Measurements from ENCODE around the gene OCA2.

OCA2 gene

GRCh38 chr15:27912283-27912682, 186.8 kb downstream of the OCA2 start:
- Histone ChIP-seq H3K4me1 (ENCODE audit: control insufficient read depth, insufficient read depth, low read length) (no peaks in the 10 kb centered on the region), H3K27me3 (ENCODE audit: control insufficient read depth, insufficient read depth, low read length) (no peaks in the 10 kb centered on the region), H3K36me3 (ENCODE audit: control insufficient read depth, insufficient read depth, low read length) (no peaks in the 10 kb centered on the region), H3K4me3 (ENCODE audit: low read length) (no peak overlapping the region), H3K9me3 (ENCODE audit: control insufficient read depth, insufficient read depth, low read length) (0 out of 2 replicates have a peak, but pooled peaks cover 3% of the 10 kb centered on the region), H3K27ac (ENCODE audit: low read length) (no peak overlapping the region)
- no peak for DNase-seq (ENCODE audit: low read depth, low spot score)
- WGBS (ENCODE audit: insufficient coverage, insufficient read length) = no CpG with 5 or more reads among the region's 3 CpGs

GRCh38 chr15:27906802-27907201, 192.3 kb downstream of the OCA2 start:
- DNase-seq (ENCODE audit: low read depth, low spot score) = no peak
- no peak overlapping the region for H3K4me3 ChIP-seq (ENCODE audit: low read length)
- no peak overlapping the region for H3K27ac ChIP-seq (ENCODE audit: low read length)
- no CpG with 5 or more reads among the region's 4 CpGs for WGBS (ENCODE audit: insufficient coverage, insufficient read length)
- H3K27me3 ChIP-seq (ENCODE audit: control insufficient read depth, insufficient read depth, low read length) = no peaks in the 10 kb centered on the region
- H3K36me3 ChIP-seq (ENCODE audit: control insufficient read depth, insufficient read depth, low read length) = no peaks in the 10 kb centered on the region
- no peaks in the 10 kb centered on the region for H3K4me1 ChIP-seq (ENCODE audit: control insufficient read depth, insufficient read depth, low read length)
- H3K9me3 ChIP-seq (ENCODE audit: control insufficient read depth, insufficient read depth, low read length) = 0 out of 2 replicates have a peak, but pooled peaks cover 3% of the 10 kb centered on the region

DNA sequence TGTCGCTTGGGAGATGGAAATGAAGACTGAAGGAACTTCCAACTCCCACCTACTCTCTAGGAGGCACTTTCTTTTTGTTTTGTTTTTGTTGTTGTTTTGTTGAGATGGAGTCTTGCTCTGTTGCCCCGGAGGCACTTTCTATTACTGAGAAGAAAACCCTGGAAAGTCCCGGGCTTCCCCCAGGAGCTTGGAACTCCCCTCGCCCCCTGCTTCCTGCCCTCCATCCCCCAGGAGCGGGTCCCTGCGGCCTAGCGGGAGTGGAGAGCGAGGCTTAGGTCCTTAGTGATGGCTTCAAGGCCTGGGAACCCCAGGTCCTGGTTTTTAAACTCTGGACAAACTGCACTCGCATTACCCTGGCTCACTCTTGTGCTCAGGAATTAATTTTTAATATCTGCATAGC, 195.7 kb downstream of the OCA2 start:
- H3K27me3 ChIP-seq (ENCODE audit: control insufficient read depth, insufficient read depth, low read length) = no peaks in the 10 kb centered on the region
- no peak overlapping the region for H3K27ac ChIP-seq (ENCODE audit: low read length)
- H3K4me3 ChIP-seq (ENCODE audit: low read length) = no peak overlapping the region
- H3K36me3 ChIP-seq (ENCODE audit: control insufficient read depth, insufficient read depth, low read length) = no peaks in the 10 kb centered on the region
- H3K9me3 ChIP-seq (ENCODE audit: control insufficient read depth, insufficient read depth, low read length) = 0 out of 2 replicates have a peak, but pooled peaks cover under 1% of the 10 kb centered on the region
- no CpG with 5 or more reads among the region's 9 CpGs for WGBS (ENCODE audit: insufficient coverage, insufficient read length)
- no peaks in the 10 kb centered on the region for H3K4me1 ChIP-seq (ENCODE audit: control insufficient read depth, insufficient read depth, low read length)
- DNase-seq (ENCODE audit: low read depth, low spot score) = no peak

GRCh38 chr15:27902680-27903385, 196.3 kb downstream of the OCA2 start:
- no peak for DNase-seq (ENCODE audit: low read depth, low spot score)
- Histone ChIP-seq H3K4me3 (ENCODE audit: low read length) (no peak overlapping the region), H3K4me1 (ENCODE audit: control insufficient read depth, insufficient read depth, low read length) (no peaks in the 10 kb centered on the region), H3K27ac (ENCODE audit: low read length) (no peak overlapping the region), H3K9me3 (ENCODE audit: control insufficient read depth, insufficient read depth, low read length) (no peaks in the 10 kb centered on the region), H3K27me3 (ENCODE audit: control insufficient read depth, insufficient read depth, low read length) (no peaks in the 10 kb centered on the region), H3K36me3 (ENCODE audit: control insufficient read depth, insufficient read depth, low read length) (no peaks in the 10 kb centered on the region)
- no CpG with 5 or more reads among the region's 43 CpGs for WGBS (ENCODE audit: insufficient coverage, insufficient read length)

GRCh38 chr15:27899583-27900285, 199.4 kb downstream of the OCA2 start:
- Histone ChIP-seq H3K4me3 (ENCODE audit: low read length) (no peak overlapping the region), H3K4me1 (ENCODE audit: control insufficient read depth, insufficient read depth, low read length) (no peaks in the 10 kb centered on the region), H3K36me3 (ENCODE audit: control insufficient read depth, insufficient read depth, low read length) (no peaks in the 10 kb centered on the region), H3K9me3 (ENCODE audit: control insufficient read depth, insufficient read depth, low read length) (no peaks in the 10 kb centered on the region; the same call in 1 of the 2 replicates), H3K27me3 (ENCODE audit: control insufficient read depth, insufficient read depth, low read length) (no peaks in the 10 kb centered on the region), H3K27ac (ENCODE audit: low read length) (no peak overlapping the region)
- WGBS (ENCODE audit: insufficient coverage, insufficient read length) = no CpG with 5 or more reads among the region's 5 CpGs
- no peak for DNase-seq (ENCODE audit: low read depth, low spot score)

DNA sequence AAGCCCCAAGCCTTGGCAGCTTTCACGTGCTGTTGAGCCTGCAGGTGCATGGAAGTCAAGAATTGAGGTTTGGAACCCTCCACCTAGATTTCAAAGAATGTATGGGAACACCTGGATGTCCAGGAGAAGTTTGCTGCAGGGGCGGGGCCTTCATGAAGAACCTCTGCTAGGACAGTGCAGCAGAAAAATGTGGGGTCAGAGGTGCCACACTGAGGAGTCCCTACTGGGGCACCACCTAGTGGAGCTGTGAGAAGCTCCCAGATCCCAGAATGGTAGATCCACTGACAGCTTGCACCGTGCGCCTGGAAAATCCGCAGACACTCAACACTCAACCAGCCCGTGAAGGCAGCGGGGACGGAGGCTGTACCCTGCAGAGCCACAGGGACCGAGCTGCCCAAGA, 201.6 kb downstream of the OCA2 start:
- H3K9me3 ChIP-seq (ENCODE audit: control insufficient read depth, insufficient read depth, low read length) = peaks cover 2% of the 10 kb centered on the region; the same call in 1 of the 2 replicates
- WGBS (ENCODE audit: insufficient coverage, insufficient read length) = no CpG with 5 or more reads among the region's 9 CpGs
- H3K4me3 ChIP-seq (ENCODE audit: low read length) = no peak overlapping the region
- H3K27me3 ChIP-seq (ENCODE audit: control insufficient read depth, insufficient read depth, low read length) = no peaks in the 10 kb centered on the region
- H3K36me3 ChIP-seq (ENCODE audit: control insufficient read depth, insufficient read depth, low read length) = no peaks in the 10 kb centered on the region
- H3K4me1 ChIP-seq (ENCODE audit: control insufficient read depth, insufficient read depth, low read length) = no peaks in the 10 kb centered on the region
- no peak for DNase-seq (ENCODE audit: low read depth, low spot score)
- no peak overlapping the region for H3K27ac ChIP-seq (ENCODE audit: low read length)

DNA sequence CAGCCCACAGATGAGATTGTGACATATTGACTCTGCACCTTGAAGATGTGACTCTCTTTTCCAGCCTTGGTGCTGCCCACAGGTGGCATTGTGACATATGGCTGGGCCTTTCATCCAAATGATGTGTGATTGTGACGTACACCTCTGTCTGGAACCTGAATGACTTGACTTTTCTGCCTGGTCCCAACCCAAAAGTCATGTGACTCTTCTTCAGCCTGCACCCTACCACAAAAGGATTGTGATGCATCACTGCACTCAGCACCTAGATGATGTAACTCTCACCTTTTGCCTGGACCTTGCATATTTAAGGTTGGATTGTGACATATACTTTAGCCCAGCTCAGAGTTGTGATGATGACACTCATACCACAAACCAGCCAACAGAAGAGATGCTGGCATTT, 204.5 kb downstream of the OCA2 start:
- H3K4me1 ChIP-seq (ENCODE audit: control insufficient read depth, insufficient read depth, low read length) = no peaks in the 10 kb centered on the region
- no peaks in the 10 kb centered on the region for H3K27me3 ChIP-seq (ENCODE audit: control insufficient read depth, insufficient read depth, low read length)
- no peak for DNase-seq (ENCODE audit: low read depth, low spot score)
- WGBS (ENCODE audit: insufficient coverage, insufficient read length) = no CpG with 5 or more reads among the region's 1 CpG
- peaks cover 2% of the 10 kb centered on the region; the same call in 1 of the 2 replicates for H3K9me3 ChIP-seq (ENCODE audit: control insufficient read depth, insufficient read depth, low read length)
- no peaks in the 10 kb centered on the region for H3K36me3 ChIP-seq (ENCODE audit: control insufficient read depth, insufficient read depth, low read length)
- no peak overlapping the region for H3K27ac ChIP-seq (ENCODE audit: low read length)
- H3K4me3 ChIP-seq (ENCODE audit: low read length) = no peak overlapping the region

GRCh38 chr15:27889258-27889657, 209.9 kb downstream of the OCA2 start:
- DNase-seq (ENCODE audit: low read depth, low spot score) = no peak
- H3K9me3 ChIP-seq (ENCODE audit: control insufficient read depth, insufficient read depth, low read length) = peaks cover 4% of the 10 kb centered on the region
- no peaks in the 10 kb centered on the region for H3K27me3 ChIP-seq (ENCODE audit: control insufficient read depth, insufficient read depth, low read length)
- no peak overlapping the region for H3K4me3 ChIP-seq (ENCODE audit: low read length)
- WGBS (ENCODE audit: insufficient coverage, insufficient read length) = no CpG with 5 or more reads among the region's 3 CpGs
- no peak overlapping the region for H3K27ac ChIP-seq (ENCODE audit: low read length)
- no peaks in the 10 kb centered on the region for H3K4me1 ChIP-seq (ENCODE audit: control insufficient read depth, insufficient read depth, low read length)
- no peaks in the 10 kb centered on the region for H3K36me3 ChIP-seq (ENCODE audit: control insufficient read depth, insufficient read depth, low read length)

DNA sequence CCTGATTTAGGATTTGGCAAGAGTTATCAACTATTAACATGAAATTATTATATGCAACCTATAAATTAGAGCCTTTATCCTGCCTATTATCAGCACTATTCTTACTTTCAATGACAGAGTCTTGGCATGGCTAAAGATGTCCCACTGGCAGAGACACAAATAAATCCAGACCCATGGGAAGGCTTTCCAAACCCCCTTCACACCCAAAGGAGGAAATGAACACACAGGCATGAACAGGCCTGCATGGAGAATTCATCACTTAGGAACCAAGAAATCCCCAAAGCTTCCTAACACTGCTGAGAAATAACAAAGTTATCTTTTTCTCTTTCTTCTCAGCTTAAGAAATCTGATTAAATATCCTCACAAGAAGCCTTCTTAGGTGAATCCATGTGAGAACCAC, 213.9 kb downstream of the OCA2 start:
- H3K4me1 ChIP-seq (ENCODE audit: control insufficient read depth, insufficient read depth, low read length) = no peaks in the 10 kb centered on the region
- H3K27ac ChIP-seq (ENCODE audit: low read length) = no peak overlapping the region
- DNase-seq (ENCODE audit: low read depth, low spot score) = no peak
- no peaks in the 10 kb centered on the region for H3K36me3 ChIP-seq (ENCODE audit: control insufficient read depth, insufficient read depth, low read length)
- no peak overlapping the region for H3K4me3 ChIP-seq (ENCODE audit: low read length)
- H3K9me3 ChIP-seq (ENCODE audit: control insufficient read depth, insufficient read depth, low read length) = peaks cover 3% of the 10 kb centered on the region
- H3K27me3 ChIP-seq (ENCODE audit: control insufficient read depth, insufficient read depth, low read length) = no peaks in the 10 kb centered on the region

DNA sequence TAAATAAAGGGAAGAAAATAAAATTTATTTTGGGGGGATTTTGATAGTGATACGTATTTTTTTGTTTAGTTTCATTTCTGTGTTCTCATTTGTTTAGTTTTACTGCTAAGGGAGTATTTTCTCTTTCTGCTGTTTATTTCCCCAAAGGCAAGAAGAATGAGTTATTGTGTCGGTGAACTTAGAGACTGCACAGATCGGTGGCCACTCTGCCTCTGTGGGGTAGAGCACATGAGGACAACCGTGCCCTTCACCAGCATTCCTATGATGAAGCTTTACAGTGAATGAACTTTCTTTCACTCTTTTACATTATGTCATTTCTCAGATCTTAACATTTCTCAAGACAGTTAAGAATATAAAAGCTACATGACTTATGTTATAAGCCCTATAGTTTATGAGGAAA, 214.4 kb downstream of the OCA2 start:
- Histone ChIP-seq H3K9me3 (ENCODE audit: control insufficient read depth, insufficient read depth, low read length) (peaks cover 3% of the 10 kb centered on the region), H3K36me3 (ENCODE audit: control insufficient read depth, insufficient read depth, low read length) (no peaks in the 10 kb centered on the region), H3K4me3 (ENCODE audit: low read length) (no peak overlapping the region), H3K27me3 (ENCODE audit: control insufficient read depth, insufficient read depth, low read length) (no peaks in the 10 kb centered on the region), H3K27ac (ENCODE audit: low read length) (no peak overlapping the region), H3K4me1 (ENCODE audit: control insufficient read depth, insufficient read depth, low read length) (no peaks in the 10 kb centered on the region)
- DNase-seq (ENCODE audit: low read depth, low spot score) = no peak
- 100% methylated on average over 1 of the region's 4 CpGs for WGBS (ENCODE audit: insufficient coverage, insufficient read length)

DNA sequence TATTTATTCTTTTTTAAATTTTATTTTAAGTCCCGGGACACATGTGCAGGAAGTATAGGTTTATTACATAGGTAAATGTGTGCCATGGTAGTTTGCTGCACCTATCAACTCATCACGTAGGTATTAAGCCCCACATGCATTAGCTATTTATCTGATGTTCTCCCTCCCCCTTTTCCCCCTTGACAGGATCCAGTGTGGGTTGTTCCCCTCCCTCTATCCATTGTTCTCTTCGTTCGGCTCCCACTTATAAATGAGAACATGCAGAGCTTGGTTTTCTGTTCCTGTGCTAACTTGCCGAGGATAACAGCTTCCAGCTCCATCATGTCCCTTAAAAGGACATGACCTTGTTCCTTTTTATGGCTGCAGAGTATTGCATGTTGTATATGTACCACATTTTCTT, 220.3 kb downstream of the OCA2 start:
- Histone ChIP-seq H3K4me1 (ENCODE audit: control insufficient read depth, insufficient read depth, low read length) (no peaks in the 10 kb centered on the region), H3K9me3 (ENCODE audit: control insufficient read depth, insufficient read depth, low read length) (no peaks in the 10 kb centered on the region), H3K27me3 (ENCODE audit: control insufficient read depth, insufficient read depth, low read length) (no peaks in the 10 kb centered on the region), H3K27ac (ENCODE audit: low read length) (no peak overlapping the region), H3K4me3 (ENCODE audit: low read length) (no peak overlapping the region), H3K36me3 (ENCODE audit: control insufficient read depth, insufficient read depth, low read length) (no peaks in the 10 kb centered on the region)
- DNase-seq (ENCODE audit: low read depth, low spot score) = no peak
- WGBS (ENCODE audit: insufficient coverage, insufficient read length) = no CpG with 5 or more reads among the region's 5 CpGs
